NCI-H345 (cell line): ENCODE measurements around the gene MAP3K14.

Experiments used
- DNase-seq: peaks from one replicate; lab custom pipeline; 2025; lab: John Stamatoyannopoulos, UW

Gene MAP3K14

GRCh38 chr17:45235416-45236281 is 81.2 kb downstream of the MAP3K14 start:
- DNase-seq, result peak; percentile 68

- peak; percentile 63 for DNase-seq
These were observed 82.0 kb downstream of the MAP3K14 start for GRCh38 chr17:45234641-45235415.

GRCh38 chr17:45233423-45233924 is 83.3 kb downstream of the MAP3K14 start:
- no peak for DNase-seq

GRCh38 chr17:45232514-45233422 is 84.1 kb downstream of the MAP3K14 start:
- no peak for DNase-seq

GRCh38 chr17:45231481-45232116 is 85.2 kb downstream of the MAP3K14 start:
- no peak for DNase-seq

GRCh38 chr17:45230787-45231480 is 85.9 kb downstream of the MAP3K14 start:
- DNase-seq, result no peak

GRCh38 chr17:45230410-45230786 is 86.4 kb downstream of the MAP3K14 start:
- no peak for DNase-seq

GRCh38 chr17:45229681-45230409 is 87.0 kb downstream of the MAP3K14 start:
- no peak for DNase-seq

GRCh38 chr17:45228763-45229539 is 87.9 kb downstream of the MAP3K14 start:
- no peak for DNase-seq

GRCh38 chr17:45227926-45228762 is 88.7 kb downstream of the MAP3K14 start:
- no peak for DNase-seq

- DNase-seq, result no peak
These were observed 89.5 kb downstream of the MAP3K14 start for GRCh38 chr17:45227101-45227925.

- no peak for DNase-seq
These were observed 90.2 kb downstream of the MAP3K14 start for GRCh38 chr17:45226576-45226975.

- DNase-seq, result no peak
These were observed 90.8 kb downstream of the MAP3K14 start for GRCh38 chr17:45225964-45226530.

GRCh38 chr17:45225051-45225700 is 91.6 kb downstream of the MAP3K14 start:
- no peak for DNase-seq

- no peak for DNase-seq
These were observed 92.2 kb downstream of the MAP3K14 start for GRCh38 chr17:45224671-45225050.
